Activated CD8-positive, alpha-beta memory T cell treated with anti-CD3 and anti-CD28 coated beads, Interleukin-2, amount 50 U/mL, for 1 hour (primary cell): ENCODE results near the gene ST13.
"Not testable (repeated sequence)": the region's sequence is repeated elsewhere in the genome, so short reads cannot be mapped to it uniquely, and the experiment has no call there.

Experiments used
- DNase-seq: peaks from one replicate; pipeline ENCODE4 v3.0.0-alpha.2; 2020; ENCODE audit errors: extremely low read depth

ST13 gene

GRCh38 chr22:40782521-40782920, 73.9 kb downstream of the ST13 start:
- DNase-seq: no peak

GRCh38 chr22:40781749-40782148, 74.7 kb downstream of the ST13 start:
- DNase-seq: not testable (repeated sequence)
